ENCODE data around the gene GLE1.
"Not testable (repeated sequence)": the region's sequence is repeated elsewhere in the genome, so short reads cannot be mapped to it uniquely, and the experiment has no call there.

GLE1 gene

DNA sequence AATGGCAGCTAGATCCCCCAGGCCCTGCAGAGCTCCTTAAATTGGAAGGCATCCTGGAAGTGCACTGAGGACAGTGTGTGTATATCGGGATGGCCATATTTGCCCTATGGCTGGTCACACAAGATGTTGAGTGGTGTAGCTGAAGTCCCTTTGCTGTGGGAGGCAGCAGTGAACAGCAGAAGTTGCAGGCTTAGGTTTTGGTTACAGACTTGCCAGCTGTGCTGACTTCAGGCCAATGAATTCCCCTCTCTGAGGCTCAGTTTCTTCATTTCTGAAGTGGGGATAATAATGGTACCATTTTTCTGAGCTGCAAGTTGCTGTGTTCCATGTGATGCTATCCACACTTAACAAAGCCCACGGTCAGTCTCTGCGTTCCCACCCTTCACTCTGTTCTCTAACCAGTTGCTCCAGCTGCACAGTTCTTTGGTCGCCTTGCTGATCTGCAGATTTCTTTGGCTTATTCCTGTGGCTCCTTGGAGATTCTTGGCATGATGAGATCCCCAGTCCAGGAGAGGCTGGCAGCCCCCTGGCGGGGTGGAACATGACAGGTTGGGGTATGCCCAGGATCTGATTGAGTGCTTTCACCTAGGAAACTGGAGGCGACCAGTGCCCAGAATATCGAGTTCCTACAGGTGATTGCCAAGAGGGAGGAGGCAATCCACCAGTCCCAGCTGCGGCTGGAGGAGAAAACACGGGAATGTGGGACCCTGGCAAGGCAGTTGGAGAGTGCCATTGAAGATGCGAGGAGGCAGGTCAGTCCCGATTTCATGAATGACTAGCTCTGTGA, 6.5 kb upstream of the GLE1 start:
- Histone ChIP-seq H3K27me3 (ENCODE audit: insufficient read depth, low read length, poor library complexity, severe bottlenecking) (no peaks in the 10 kb centered on the region), H3K9ac (ENCODE audit: low read depth, low read length, poor library complexity, severe bottlenecking) (no peak overlapping the region), H3K36me3 (ENCODE audit: insufficient read depth, low read length) (peaks cover 75% of the 10 kb centered on the region; the same call in 1 of the 2 replicates), H3F3A (ENCODE audit: low read depth) (no peaks in the 10 kb centered on the region), H2AFZ (ENCODE audit: low read length) (no peak overlapping the region), H3K4me3 (ENCODE audit: low read length, poor library complexity, severe bottlenecking) (no peak overlapping the region), H3K9me2 (replicated peaks; ENCODE audit: low read depth, low read length) (no peaks in the 10 kb centered on the region), H3K4me1 (ENCODE audit: insufficient read depth, low read length, poor library complexity, severe bottlenecking) (peaks cover 4% of the 10 kb centered on the region), H4K20me1 (ENCODE audit: insufficient read depth, low read length, poor library complexity, severe bottlenecking) (no peaks in the 10 kb centered on the region), H3K4me2 (ENCODE audit: low read depth, low read length, poor library complexity, severe bottlenecking) (no peak overlapping the region), H3K79me2 (ENCODE audit: insufficient read depth, low read length) (no peaks in the 10 kb centered on the region), H3K9me3 (ENCODE audit: insufficient read depth, low read depth, low read length) (no peaks in the 10 kb centered on the region)
- TF ChIP-seq, protein P1, sequence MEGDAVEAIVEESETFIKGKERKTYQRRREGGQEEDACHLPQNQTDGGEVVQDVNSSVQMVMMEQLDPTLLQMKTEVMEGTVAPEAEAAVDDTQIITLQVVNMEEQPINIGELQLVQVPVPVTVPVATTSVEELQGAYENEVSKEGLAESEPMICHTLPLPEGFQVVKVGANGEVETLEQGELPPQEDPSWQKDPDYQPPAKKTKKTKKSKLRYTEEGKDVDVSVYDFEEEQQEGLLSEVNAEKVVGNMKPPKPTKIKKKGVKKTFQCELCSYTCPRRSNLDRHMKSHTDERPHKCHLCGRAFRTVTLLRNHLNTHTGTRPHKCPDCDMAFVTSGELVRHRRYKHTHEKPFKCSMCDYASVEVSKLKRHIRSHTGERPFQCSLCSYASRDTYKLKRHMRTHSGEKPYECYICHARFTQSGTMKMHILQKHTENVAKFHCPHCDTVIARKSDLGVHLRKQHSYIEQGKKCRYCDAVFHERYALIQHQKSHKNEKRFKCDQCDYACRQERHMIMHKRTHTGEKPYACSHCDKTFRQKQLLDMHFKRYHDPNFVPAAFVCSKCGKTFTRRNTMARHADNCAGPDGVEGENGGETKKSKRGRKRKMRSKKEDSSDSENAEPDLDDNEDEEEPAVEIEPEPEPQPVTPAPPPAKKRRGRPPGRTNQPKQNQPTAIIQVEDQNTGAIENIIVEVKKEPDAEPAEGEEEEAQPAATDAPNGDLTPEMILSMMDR (conservative IDR thresholded peaks at IDR 0.05; ENCODE audit: low read length): no peak
- no peak for TF ChIP-seq EZH2phosphoT487 (IDR thresholded peaks at IDR 0.05; ENCODE audit: borderline replicate concordance)

DNA sequence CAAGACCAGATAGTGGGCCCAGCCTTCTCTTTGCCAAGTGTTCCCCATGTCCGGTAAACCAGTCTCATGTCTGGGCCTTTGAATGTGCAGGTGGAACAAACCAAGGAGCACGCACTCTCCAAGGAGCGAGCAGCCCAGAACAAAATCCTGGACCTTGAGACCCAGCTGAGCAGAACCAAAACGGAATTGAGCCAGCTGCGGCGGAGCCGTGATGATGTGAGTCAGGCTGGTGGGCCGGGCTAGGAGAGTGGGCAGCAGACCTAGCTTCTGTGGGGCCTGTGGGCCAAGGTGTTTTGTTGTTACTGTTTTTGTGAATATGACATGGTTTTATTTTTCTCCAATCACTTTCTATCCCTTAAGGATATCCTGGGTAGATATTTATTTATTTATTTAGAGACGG, 5.6 kb upstream of the GLE1 start:
- Histone ChIP-seq H3F3A (ENCODE audit: low read depth) (no peaks in the 10 kb centered on the region), H3K4me1 (ENCODE audit: insufficient read depth, low read length, poor library complexity, severe bottlenecking) (peaks cover 7% of the 10 kb centered on the region), H3K9me3 (ENCODE audit: insufficient read depth, low read depth, low read length) (no peaks in the 10 kb centered on the region), H4K20me1 (ENCODE audit: insufficient read depth, low read length, poor library complexity, severe bottlenecking) (no peaks in the 10 kb centered on the region), H3K79me2 (ENCODE audit: insufficient read depth, low read length) (no peaks in the 10 kb centered on the region), H3K27me3 (ENCODE audit: insufficient read depth, low read length, poor library complexity, severe bottlenecking) (no peaks in the 10 kb centered on the region), H3K9me2 (replicated peaks; ENCODE audit: low read depth, low read length) (no peaks in the 10 kb centered on the region), H3K4me2 (ENCODE audit: low read depth, low read length, poor library complexity, severe bottlenecking) (no peak overlapping the region), H3K9ac (ENCODE audit: low read depth, low read length, poor library complexity, severe bottlenecking) (no peak overlapping the region), H2AFZ (ENCODE audit: low read length) (no peak overlapping the region), H3K36me3 (ENCODE audit: insufficient read depth, low read length) (peaks cover 69% of the 10 kb centered on the region; the same call in 1 of the 2 replicates), H3K4me3 (ENCODE audit: low read length, poor library complexity, severe bottlenecking) (no peak overlapping the region)
- TF ChIP-seq, protein P1 (conservative IDR thresholded peaks at IDR 0.05; ENCODE audit: low read length): no peak
- no peak for TF ChIP-seq EZH2phosphoT487 (IDR thresholded peaks at IDR 0.05; ENCODE audit: borderline replicate concordance)

DNA sequence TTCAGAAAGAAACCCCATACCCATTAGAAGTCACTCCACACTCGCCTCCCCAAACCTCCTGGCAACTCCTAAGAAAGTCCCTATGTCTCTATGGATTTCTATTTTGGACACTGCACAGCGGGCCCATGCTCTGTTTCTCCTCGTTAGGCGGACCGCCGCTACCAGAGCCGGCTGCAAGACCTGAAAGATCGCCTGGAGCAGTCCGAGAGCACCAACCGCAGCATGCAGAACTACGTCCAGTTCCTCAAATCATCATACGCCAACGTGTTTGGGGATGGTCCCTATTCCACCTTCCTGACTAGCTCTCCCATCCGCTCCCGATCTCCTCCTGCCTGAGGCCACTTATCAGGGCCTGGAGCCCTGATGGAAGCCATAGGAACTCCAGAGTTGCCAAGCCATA, 4.6 kb upstream of the GLE1 start:
- H3K4me3 ChIP-seq (ENCODE audit: low read length, poor library complexity, severe bottlenecking): no peak overlapping the region
- peaks cover 8% of the 10 kb centered on the region for H3K4me1 ChIP-seq (ENCODE audit: insufficient read depth, low read length, poor library complexity, severe bottlenecking)
- no peaks in the 10 kb centered on the region for H3K9me3 ChIP-seq (ENCODE audit: insufficient read depth, low read depth, low read length)
- H3K79me2 ChIP-seq (ENCODE audit: insufficient read depth, low read length): 0 out of 2 replicates have a peak, but pooled peaks cover 3% of the 10 kb centered on the region
- no peaks in the 10 kb centered on the region for H4K20me1 ChIP-seq (ENCODE audit: insufficient read depth, low read length, poor library complexity, severe bottlenecking)
- no peaks in the 10 kb centered on the region for H3K9me2 ChIP-seq (replicated peaks; ENCODE audit: low read depth, low read length)
- H3K36me3 ChIP-seq (ENCODE audit: insufficient read depth, low read length): peaks cover 59% of the 10 kb centered on the region; the same call in 1 of the 2 replicates
- TF ChIP-seq, protein P1 (conservative IDR thresholded peaks at IDR 0.05; ENCODE audit: low read length): no peak
- TF ChIP-seq EZH2phosphoT487 (IDR thresholded peaks at IDR 0.05; ENCODE audit: borderline replicate concordance): no peak
- H2AFZ ChIP-seq (ENCODE audit: low read length): no peak overlapping the region
- no peak overlapping the region for H3K4me2 ChIP-seq (ENCODE audit: low read depth, low read length, poor library complexity, severe bottlenecking)
- H3K9ac ChIP-seq (ENCODE audit: low read depth, low read length, poor library complexity, severe bottlenecking): no peak overlapping the region
- H3K27me3 ChIP-seq (ENCODE audit: insufficient read depth, low read length, poor library complexity, severe bottlenecking): no peaks in the 10 kb centered on the region
- no peaks in the 10 kb centered on the region for H3F3A ChIP-seq (ENCODE audit: low read depth)

DNA sequence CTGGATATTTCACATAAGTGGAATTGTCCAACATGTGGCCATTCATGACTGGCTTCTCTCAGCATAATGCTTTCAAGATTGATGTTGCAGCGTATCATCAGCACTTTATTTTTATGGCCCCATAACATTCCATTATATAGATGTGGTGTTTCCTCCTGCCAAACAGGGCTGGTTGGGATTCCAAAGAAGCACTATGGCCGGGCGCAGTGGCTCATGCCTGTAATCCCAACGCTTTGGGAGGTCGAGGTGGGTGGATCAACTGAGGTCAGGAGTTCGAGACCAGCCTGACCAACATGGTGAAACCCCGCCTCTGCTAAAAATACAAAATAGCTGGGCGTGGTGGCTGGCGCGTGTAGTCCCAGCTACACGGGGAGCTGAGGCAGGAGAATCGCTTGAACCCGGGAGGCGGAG, 1.1 kb upstream of the GLE1 start:
- not testable (repeated sequence) for H3K9me2 ChIP-seq (replicated peaks; ENCODE audit: low read depth, low read length); H2AFZ ChIP-seq (ENCODE audit: low read length); H3K4me3 ChIP-seq (ENCODE audit: low read length, poor library complexity, severe bottlenecking); H3K9me3 ChIP-seq (ENCODE audit: insufficient read depth, low read depth, low read length); H4K20me1 ChIP-seq (ENCODE audit: insufficient read depth, low read length, poor library complexity, severe bottlenecking); H3K27me3 ChIP-seq (ENCODE audit: insufficient read depth, low read length, poor library complexity, severe bottlenecking); H3F3A ChIP-seq (ENCODE audit: low read depth)
- peak overlapping the region; percentile 74 for H3K4me2 ChIP-seq (ENCODE audit: low read depth, low read length, poor library complexity, severe bottlenecking)
- H3K9ac ChIP-seq (ENCODE audit: low read depth, low read length, poor library complexity, severe bottlenecking): peak overlapping the region; percentile 76
- peaks cover 26% of the 10 kb centered on the region for H3K79me2 ChIP-seq (ENCODE audit: insufficient read depth, low read length)
- peaks cover 32% of the 10 kb centered on the region; the same call in 1 of the 2 replicates for H3K36me3 ChIP-seq (ENCODE audit: insufficient read depth, low read length)
- peaks cover 18% of the 10 kb centered on the region for H3K4me1 ChIP-seq (ENCODE audit: insufficient read depth, low read length, poor library complexity, severe bottlenecking)
